OCI-LY7 (cell line): ENCODE results near the gene TRAPPC10.

ENCODE experiments used
- CTCF ChIP-seq: fragments of 200-600 bp; sonication (generic); conservative IDR thresholded peaks from 2 replicates; pipeline ENCODE4 v1.5.1; 2014; ENCODE audit warnings: mild to moderate bottlenecking, antibody characterized with exemption, low read length, moderate library complexity, mixed read lengths
- EZH2phosphoT487 ChIP-seq: fragments of 200-600 bp; sonication (generic); IDR thresholded peaks from 2 replicates; pipeline ENCODE4 v1.6.1; 2018; ENCODE audit warnings: low read depth, borderline replicate concordance, mild to moderate bottlenecking, mixed run types, antibody characterized with exemption, low read length, moderate library complexity, mixed read lengths

GRCh38 chr21:44039828-44040227 is 27.7 kb downstream of the TRAPPC10 start:
- no peak for TF ChIP-seq CTCF
- TF ChIP-seq EZH2phosphoT487, result no peak
